DMS114 treated with DMSO at 0.1 percent for 48 hours (cell line): ENCODE results near the gene ATG4A.
A peak's percentile ranks its signal among the peaks of the same experiment; 100 is the strongest.

Experiments
- DNase-seq: peaks from one replicate; lab custom pipeline; 2025; ENCODE audit not compliant: unreplicated experiment; lab: John Stamatoyannopoulos, UW

Gene ATG4A

DNA sequence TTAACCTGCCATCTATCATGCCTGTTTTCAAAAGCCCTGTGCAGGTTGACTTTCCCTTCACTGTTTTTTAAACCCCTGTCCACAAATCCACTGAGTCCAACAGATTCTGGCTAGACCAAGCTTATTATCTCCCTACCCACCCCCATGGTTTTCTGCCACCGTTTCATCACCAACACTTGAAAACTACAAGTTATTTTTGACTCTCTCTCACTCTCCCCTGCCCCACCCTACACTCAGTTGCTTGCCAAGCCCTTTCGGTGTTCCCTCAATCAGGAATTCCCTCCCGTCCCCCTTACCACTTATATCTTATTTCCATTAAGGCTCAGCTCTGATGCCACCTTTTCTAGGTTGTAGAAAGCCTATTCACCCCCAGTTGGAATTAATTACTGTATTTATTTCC, 29.7 kb downstream of the ATG4A start:
- DNase-seq, result no peak

DNA sequence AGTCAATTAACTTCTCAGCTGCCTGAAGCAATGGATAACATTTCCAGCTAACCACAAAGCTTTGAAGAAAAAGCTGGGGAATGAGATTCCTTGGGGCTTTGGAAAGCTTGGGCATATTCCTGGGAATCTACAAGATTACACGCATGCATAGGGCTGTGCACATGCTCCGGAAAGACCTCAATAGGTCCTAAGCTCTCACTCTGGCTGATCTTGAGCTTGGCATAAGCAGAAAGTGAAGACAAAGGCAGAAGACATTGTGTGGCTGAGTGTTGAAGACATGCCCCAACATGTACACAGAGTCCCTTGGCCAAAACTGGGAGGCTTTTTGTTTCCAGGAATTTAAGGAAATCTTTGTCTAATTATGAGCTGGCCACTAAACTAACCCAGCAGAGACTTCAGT, 31.2 kb downstream of the ATG4A start:
- DNase-seq, result no peak

DNA sequence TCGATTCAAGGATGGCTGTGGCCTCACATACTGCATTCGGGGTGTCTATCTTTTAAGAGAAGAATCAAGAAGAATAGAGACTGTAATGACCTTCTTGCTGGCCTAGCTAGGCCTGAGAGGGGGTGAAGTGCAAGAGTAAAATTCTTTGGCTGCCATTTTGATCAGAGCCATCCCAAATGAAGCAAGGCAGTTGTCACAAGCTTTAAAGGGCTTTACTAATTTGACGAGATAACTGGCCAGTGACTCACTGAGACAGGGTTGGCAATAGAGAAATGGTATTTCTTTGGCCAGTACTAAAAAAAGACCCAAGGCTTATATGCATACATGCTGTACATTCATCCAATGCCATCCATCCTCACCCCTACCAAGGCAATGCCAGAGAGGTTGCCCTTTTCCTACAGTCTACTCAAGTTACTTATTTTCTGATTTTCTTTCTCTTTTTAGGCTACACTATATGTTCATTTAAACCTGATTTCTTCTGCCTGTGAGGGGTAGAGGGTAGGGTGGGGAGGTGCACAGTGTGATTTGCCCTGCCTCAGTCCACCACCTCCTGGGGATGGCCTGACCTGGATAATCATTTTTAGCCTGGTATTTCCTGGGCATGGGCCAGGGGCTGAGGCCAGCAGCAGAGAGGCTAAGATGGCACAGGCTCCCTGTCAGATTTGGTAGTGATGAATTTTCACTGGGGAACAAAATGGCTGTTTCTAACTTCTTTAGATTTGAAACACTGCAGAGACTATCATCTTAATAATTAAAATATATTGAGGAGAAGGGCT, 32.2 kb downstream of the ATG4A start:
- DNase-seq, result no peak

DNA sequence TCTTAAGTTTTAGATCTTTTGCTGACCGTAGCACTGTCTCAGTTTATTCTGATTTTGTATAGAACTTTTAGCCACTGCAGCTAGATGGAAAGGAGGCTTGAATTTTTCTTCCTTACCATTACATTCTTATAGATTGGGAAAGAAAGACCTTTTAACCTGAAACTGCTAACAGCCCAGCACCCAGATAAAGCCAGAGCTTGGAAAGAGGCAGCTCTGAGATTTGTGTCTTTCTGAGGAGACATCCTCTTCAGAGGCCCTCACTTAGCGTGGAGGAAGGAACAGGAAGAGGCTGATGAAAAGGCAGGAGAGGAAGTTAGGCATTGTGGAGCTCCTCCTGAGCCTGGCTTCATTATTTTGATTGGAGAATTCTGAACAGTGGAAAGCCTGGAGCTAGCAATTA, 35.1 kb downstream of the ATG4A start:
- no peak for DNase-seq

DNA sequence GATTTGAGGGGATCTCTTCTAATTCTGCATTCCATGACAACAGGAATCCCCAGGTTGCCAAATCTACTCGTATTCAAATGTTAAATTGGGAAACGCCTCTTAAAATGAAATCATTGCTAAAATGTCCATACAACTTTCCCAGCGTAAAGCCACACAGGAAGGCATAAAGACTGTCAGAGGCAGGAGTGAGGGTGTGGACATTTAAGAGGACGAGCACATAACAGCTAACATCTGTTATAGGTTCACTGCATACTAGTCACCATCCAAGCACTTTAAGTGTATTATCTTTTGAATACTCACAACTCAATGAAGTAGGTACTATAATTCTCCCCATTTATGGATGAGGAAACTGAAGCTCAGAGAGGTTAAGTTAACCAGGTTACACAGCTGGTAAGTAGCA, 35.6 kb downstream of the ATG4A start:
- DNase-seq, result no peak

GRCh38 chrX:108130889-108131288, 39.3 kb downstream of the ATG4A start:
- DNase-seq, result no peak

DNA sequence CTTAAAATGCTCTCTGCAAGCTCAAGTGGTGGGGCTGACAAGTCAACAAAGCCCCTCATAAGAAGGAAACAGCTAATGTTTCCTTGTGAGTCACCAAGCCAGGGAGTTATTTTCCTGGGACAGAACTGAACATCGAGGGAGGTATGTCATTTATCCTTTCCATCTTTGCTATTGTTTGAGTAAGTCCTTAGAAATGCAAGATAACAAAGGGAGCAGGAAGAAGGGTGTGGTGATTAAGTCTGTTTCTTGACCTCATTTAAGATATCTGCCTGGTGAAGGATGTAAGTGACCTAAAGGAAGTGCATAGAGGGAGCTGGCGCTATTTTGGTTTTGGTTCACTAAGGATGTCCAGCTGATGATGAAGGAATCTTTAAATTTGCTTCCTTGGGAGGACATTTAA, 39.9 kb downstream of the ATG4A start:
- DNase-seq, result no peak

- DNase-seq, result no peak
Observed at GRCh38 chrX:108132034-108132433, 40.5 kb downstream of the ATG4A start.

- no peak for DNase-seq
Observed at GRCh38 chrX:108132876-108133275, 41.3 kb downstream of the ATG4A start.

GRCh38 chrX:108134724-108135123, 43.1 kb downstream of the ATG4A start:
- no peak for DNase-seq

GRCh38 chrX:108138814-108139702, 47.5 kb downstream of the ATG4A start:
- DNase-seq, result no peak

DNA sequence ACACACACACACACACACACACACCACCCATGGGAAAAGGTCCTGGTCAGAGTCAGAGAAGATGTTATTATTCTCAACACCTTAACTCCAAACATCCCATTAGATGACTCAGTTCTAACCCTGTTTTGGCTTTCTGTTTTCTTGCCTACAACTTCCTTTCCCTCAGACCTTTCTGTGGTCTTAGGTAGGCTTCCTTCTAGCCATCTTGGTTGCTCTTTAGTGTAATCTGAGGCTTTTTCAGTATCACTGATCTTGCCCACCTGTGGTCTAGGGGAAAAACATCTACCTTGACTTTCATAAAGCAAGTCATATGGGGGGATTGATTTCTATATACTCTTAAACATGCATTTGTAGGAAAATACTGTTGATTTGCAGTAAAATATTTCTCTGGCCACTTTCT, 56.9 kb downstream of the ATG4A start:
- DNase-seq, result no peak

GRCh38 chrX:108156082-108156481, 64.5 kb downstream of the ATG4A start:
- DNase-seq, result no peak

DNA sequence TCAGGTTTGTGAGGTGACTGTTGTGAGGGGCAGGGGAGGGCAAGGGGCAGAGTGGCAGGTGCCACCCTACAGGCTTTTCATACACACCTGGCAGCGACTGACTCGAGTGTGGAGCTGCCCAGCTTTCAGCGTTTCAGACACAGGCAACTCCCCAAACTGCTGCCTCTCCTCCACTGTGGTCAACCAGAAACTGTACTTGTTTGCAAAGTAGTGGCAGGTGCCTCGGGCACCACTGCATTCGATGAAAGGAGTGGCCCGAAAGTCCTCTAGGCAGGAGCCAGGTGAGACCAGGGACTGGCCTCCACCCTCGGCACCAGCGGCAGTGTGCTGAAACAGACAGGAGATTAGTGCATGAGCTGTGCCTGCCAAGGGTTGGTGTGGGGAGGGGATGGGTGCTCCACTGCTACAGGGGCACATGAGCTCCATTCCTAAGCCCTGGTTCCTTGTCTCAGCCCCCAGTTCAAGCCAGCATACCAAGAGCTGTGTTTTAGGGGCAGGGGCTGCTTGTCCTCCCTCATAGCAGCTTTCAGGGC, 65.4 kb downstream of the ATG4A start:
- DNase-seq, result no peak

- no peak for DNase-seq
Observed at GRCh38 chrX:108157628-108158027, 66.0 kb downstream of the ATG4A start.

GRCh38 chrX:108159028-108159670, 67.6 kb downstream of the ATG4A start:
- no peak for DNase-seq

- no peak for DNase-seq
Observed at GRCh38 chrX:108160309-108160708, 68.7 kb downstream of the ATG4A start.

DNA sequence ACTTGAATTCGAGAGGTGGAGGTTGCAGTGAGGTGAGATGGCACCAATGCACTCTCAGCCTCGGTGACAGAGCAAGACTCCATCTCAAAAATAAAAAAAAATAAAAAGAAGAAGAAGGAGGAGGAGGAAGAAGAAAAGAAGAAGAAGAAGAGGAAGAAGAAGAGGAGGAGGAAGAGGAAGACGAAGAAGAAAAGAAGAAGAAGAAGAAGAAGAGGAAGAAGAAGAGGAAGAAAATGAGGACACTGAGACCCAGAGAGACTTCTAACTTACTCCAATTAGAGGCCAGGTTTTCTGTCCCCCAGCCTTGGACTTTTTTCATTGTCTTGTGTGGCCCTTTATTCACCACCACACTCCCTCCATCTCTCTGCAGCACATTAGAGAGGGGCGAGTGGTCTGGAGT, 70.7 kb downstream of the ATG4A start:
- DNase-seq, result no peak

DNA sequence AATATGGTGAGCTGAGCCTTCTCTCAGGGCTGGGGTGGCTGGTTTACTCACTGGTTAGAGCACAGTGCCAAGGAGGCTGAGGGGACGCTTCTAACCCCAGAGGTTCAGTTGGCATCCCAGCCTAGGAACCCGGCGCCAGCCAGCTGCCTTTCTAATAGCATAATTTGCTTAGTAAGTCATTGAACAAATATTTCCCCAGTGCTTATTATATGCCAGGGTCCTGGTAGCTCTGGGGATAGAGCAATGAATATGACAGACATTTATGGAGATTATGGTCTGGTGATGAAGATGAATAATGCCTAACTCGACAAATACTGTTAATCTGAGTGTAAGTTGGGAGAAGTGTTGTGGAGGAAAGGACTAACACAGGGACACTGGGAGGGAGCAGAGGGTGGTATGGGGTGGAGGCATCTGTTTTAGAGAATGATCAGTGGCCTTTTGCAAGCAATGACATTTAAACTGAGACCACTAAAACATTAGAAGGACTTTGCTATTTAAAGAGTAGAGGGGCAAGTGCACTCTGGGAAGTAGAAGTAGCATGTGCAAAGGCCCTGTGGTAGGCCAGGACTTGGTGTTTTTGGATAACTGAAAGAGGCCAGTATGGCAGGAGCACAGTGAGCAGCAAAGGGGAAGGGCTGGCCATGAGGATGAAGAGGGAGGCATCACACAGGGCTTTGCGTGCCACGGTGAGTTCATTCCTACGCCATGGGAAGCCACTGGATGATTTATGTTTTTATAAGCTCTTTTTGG, 71.9 kb downstream of the ATG4A start:
- DNase-seq, result no peak

GRCh38 chrX:108165383-108166111, 74.0 kb downstream of the ATG4A start:
- peak; percentile 1 for DNase-seq
